ENCODE measurements around the gene PCDH19.

- TF ChIP-seq POLR2AphosphoS5 (IDR thresholded peaks at IDR 0.05) (no peak), CTCF (IDR thresholded peaks at IDR 0.05) (no peak)
Observed at GRCh38 chrX:100328351-100328750, 81.7 kb downstream of the PCDH19 start.
